SK-N-MC (cell line): ENCODE measurements around the gene DUSP12.

Experiments
- EZH2 ChIP-seq: fragments of 200-600 bp; sonication (generic); IDR thresholded peaks from one replicate; pipeline ENCODE4 v1.6.1; 2017; ENCODE audit warnings: antibody characterized with exemption
- FOXP2 ChIP-seq: optimal IDR thresholded peaks from 2 replicates; pipeline ENCODE3; 2011; ENCODE audit warnings: mild to moderate bottlenecking, moderate library complexity; ENCODE audit not compliant: insufficient read depth; ENCODE audit errors: extremely low read length, control extremely low read depth
- POLR2AphosphoS5 ChIP-seq: IDR thresholded peaks from 2 replicates; pipeline ENCODE4 v1.6.1; 2012; ENCODE audit warnings: mild to moderate bottlenecking, low read depth, low read length, borderline replicate concordance

- TF ChIP-seq EZH2 (no peak), POLR2AphosphoS5 (no peak), FOXP2 (no peak)
Measured at GRCh38 chr1:161801955-161802354, 52.4 kb downstream of the DUSP12 start.
